ENCODE measurements around the gene TIGD7.
A peak's percentile ranks its signal among the peaks of the same experiment; 100 is the strongest.

Gene TIGD7

GRCh38 chr16:3259836-3260235, 45.4 kb downstream of the TIGD7 start:
- no peak for TF ChIP-seq CTCF (conservative IDR thresholded peaks at IDR 0.05; ENCODE audit: control insufficient read depth, insufficient read depth, low read depth, low read length)
- DNase-seq (ENCODE audit: low read depth) = no peak
- no peak overlapping the region for H3K4me3 ChIP-seq (ENCODE audit: control insufficient read depth, low read depth, low read length)

- no peak for TF ChIP-seq CTCF (conservative IDR thresholded peaks at IDR 0.05; ENCODE audit: control insufficient read depth, insufficient read depth, low read depth, low read length)
- peak; percentile 85 for DNase-seq (ENCODE audit: low read depth)
- no peak overlapping the region for H3K4me3 ChIP-seq (ENCODE audit: control insufficient read depth, low read depth, low read length)
Measured at GRCh38 chr16:3256866-3257465, 48.3 kb downstream of the TIGD7 start.

GRCh38 chr16:3256146-3256865, 48.9 kb downstream of the TIGD7 start, which contains the start of gene MEFV:
Gene MEFV, minus strand, starts transcription at chr16:3256633. Its CDS starts 46 bp downstream, at chr16:3256587.
- H3K4me3 ChIP-seq (ENCODE audit: control insufficient read depth, low read depth, low read length) = no peak within 1 kb of the TSS
- peak; percentile 43 for DNase-seq (ENCODE audit: low read depth)
- no peak for TF ChIP-seq CTCF (conservative IDR thresholded peaks at IDR 0.05; ENCODE audit: control insufficient read depth, insufficient read depth, low read depth, low read length)

- no peak for TF ChIP-seq CTCF (conservative IDR thresholded peaks at IDR 0.05; ENCODE audit: control insufficient read depth, insufficient read depth, low read depth, low read length)
- no peak for DNase-seq (ENCODE audit: low read depth)
- H3K4me3 ChIP-seq (ENCODE audit: control insufficient read depth, low read depth, low read length) = no peak overlapping the region
Measured at GRCh38 chr16:3254309-3254708, 50.9 kb downstream of the TIGD7 start.

GRCh38 chr16:3252967-3253366, 52.3 kb downstream of the TIGD7 start:
- no peak for TF ChIP-seq CTCF (conservative IDR thresholded peaks at IDR 0.05; ENCODE audit: control insufficient read depth, insufficient read depth, low read depth, low read length)
- DNase-seq (ENCODE audit: low read depth) = no peak
- H3K4me3 ChIP-seq (ENCODE audit: control insufficient read depth, low read depth, low read length) = no peak overlapping the region

- no peak for TF ChIP-seq CTCF (conservative IDR thresholded peaks at IDR 0.05; ENCODE audit: control insufficient read depth, insufficient read depth, low read depth, low read length)
- H3K4me3 ChIP-seq (ENCODE audit: control insufficient read depth, low read depth, low read length) = no peak overlapping the region
- no peak for DNase-seq (ENCODE audit: low read depth)
Measured at GRCh38 chr16:3249451-3249850, 55.8 kb downstream of the TIGD7 start.
